ENCODE measurements around the gene ATP5F1D. TPM values are rescaled to one million over a fixed set of nuclear protein-coding genes. Genes with fewer than 3 reads are reported as not detected.

ATP5F1D gene
- total and polyA plus RNA-seq, 2 of the 13 experiments (the other 11 are each of a cell fraction or from before 2014, with no cell fraction given), result 39.4 to 78.7 TPM

- TF ChIP-seq CREB3 (CRISPR knock-in tag; IDR thresholded peaks at IDR 0.05), result no peak
- TF ChIP-seq ZNF646 (CRISPR knock-in tag; IDR thresholded peaks at IDR 0.05), result no peak
Observed at GRCh38 chr19:1216756-1217155, 24.8 kb upstream of the ATP5F1D start (continued).

GRCh38 chr19:1217366-1217765, 24.2 kb upstream of the ATP5F1D start:
- H3K9me3 ChIP-seq (ENCODE audit: low read length), result no peaks in the 10 kb centered on the region
- DNase-seq (ENCODE audit: low spot score) (no peak), FAIRE-seq (no peak), ATAC-seq (no peak)
- peaks cover 36% of the 10 kb centered on the region for H4K20me1 ChIP-seq (ENCODE audit: insufficient read depth, low read length)
- H2AFZ ChIP-seq (ENCODE audit: low read length), result no peak overlapping the region
- peaks cover 58% of the 10 kb centered on the region for H3K79me2 ChIP-seq (ENCODE audit: insufficient read depth, low read length)
- intact Hi-C loops (cut with micrococcal nuclease; ENCODE audit: unreplicated experiment), result no loop called here
- in situ Hi-C loops (cut with HindIII; ENCODE audit: extremely low pct_ligation_motif_present, low pct_unique_long_range_greater_than_20kb), result no loop called here
- no peak overlapping the region for H3K27ac ChIP-seq (ENCODE audit: extremely low read length, insufficient read depth, low read length)
- ChIA-PET CTCF (ENCODE audit: low intra/inter-chr PET ratio, low total read pairs) (no interaction called here), POLR2A (interaction anchor here (1.6 kb wide), 1 partner anchor 52 kb away, joined by 5 read pairs; the partner anchor contains the start of gene CIRBP)
- BruUV-seq (replicated peaks), result no TSS peak
- H3K4me3 ChIP-seq (replicated peaks in 1 of 3; ENCODE audit: insufficient read depth in 1 of 3, low read depth in 2 of 3, low read length in 3 of 3), result no peak overlapping the region
- H3K4me1 ChIP-seq (ENCODE audit: insufficient read depth, low read length), result peaks cover 28% of the 10 kb centered on the region
- no peak overlapping the region for H3K9ac ChIP-seq (ENCODE audit: insufficient read depth, low read depth, low read length)
- WGBS (ENCODE audit: low lambda C conversion rate), result 93% methylated on average over 9 of the region's 15 CpGs
- H3K27me3 ChIP-seq (ENCODE audit: control insufficient read depth in 1 of 2, insufficient read depth in 2 of 2, low read length in 2 of 2), result no peaks in the 10 kb centered on the region
- peaks cover 17 to 31% of the 10 kb centered on the region in 2 experiments; a peak in 4 of 5 replicates for H3K36me3 ChIP-seq (replicated peaks in 1 of 2; ENCODE audit: control insufficient read depth in 1 of 2, insufficient read depth in 2 of 2, low read length in 2 of 2)
- H3K4me2 ChIP-seq (ENCODE audit: low read depth, low read length), result peak overlapping the region; percentile 1; the same call in 1 of the 2 replicates
- TF ChIP-seq ZMYM3 (CRISPR knock-in tag; IDR thresholded peaks at IDR 0.05) (no peak), ZNF143 (CRISPR knock-in tag; IDR thresholded peaks at IDR 0.05) (no peak), PAF1 (CRISPR knock-in tag; IDR thresholded peaks at IDR 0.05) (no peak), ATF3 (CRISPR knock-in tag; IDR thresholded peaks at IDR 0.05) (no peak), GATAD1 (CRISPR knock-in tag; IDR thresholded peaks at IDR 0.05) (no peak), MTF2 (CRISPR knock-in tag; IDR thresholded peaks at IDR 0.05; ENCODE audit: borderline replicate concordance) (no peak), ZNF740 (CRISPR knock-in tag; IDR thresholded peaks at IDR 0.05) (no peak), ZNF550 (CRISPR knock-in tag; IDR thresholded peaks at IDR 0.05; ENCODE audit: borderline replicate concordance) (no peak), ZNF546 (CRISPR knock-in tag; conservative IDR thresholded peaks at IDR 0.05) (no peak), KLF15 (CRISPR knock-in tag; IDR thresholded peaks at IDR 0.05; ENCODE audit: borderline replicate concordance) (no peak), KDM5B (CRISPR knock-in tag; IDR thresholded peaks at IDR 0.05; ENCODE audit: borderline replicate concordance) (no peak), MIER2 (CRISPR knock-in tag; IDR thresholded peaks at IDR 0.05) (no peak), ZNF326 (CRISPR knock-in tag; IDR thresholded peaks at IDR 0.05; ENCODE audit: borderline replicate concordance) (no peak), MATR3 (CRISPR knock-in tag; IDR thresholded peaks at IDR 0.05) (no peak), ZNF670 (CRISPR knock-in tag; IDR thresholded peaks at IDR 0.05; ENCODE audit: borderline replicate concordance) (no peak)

Data from HepG2 (cell line).